HG02759 (cell line): ENCODE data around the gene METTL4.

ENCODE experiments used
- ATAC-seq: cut with Tn5 transposase; IDR thresholded peaks from one replicate; pipeline ENCODE4 v1.9.1; 2021; ENCODE audit warnings: mild to moderate bottlenecking, moderate library complexity; ENCODE audit not compliant: unreplicated experiment

METTL4 gene

DNA sequence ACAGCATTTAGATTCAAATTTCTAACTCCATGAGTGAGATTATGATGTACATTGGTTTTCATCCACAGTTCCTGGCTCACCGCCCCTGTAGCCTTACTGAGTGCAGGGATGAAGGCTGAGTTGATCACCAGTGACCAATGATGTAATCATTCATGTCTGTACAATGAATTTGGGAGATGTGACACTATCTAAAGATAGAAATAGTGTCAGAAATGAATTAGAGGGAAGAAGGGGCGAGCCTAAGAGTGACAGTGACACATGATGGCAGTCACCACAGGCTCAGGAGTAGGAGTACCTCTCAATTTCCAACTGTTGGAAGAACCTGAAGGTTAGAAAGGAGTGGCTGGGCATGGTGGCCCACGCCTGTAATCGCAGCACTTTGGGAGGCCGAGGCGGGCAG is 3.2 kb downstream of the METTL4 start:
- ATAC-seq, result no peak

DNA sequence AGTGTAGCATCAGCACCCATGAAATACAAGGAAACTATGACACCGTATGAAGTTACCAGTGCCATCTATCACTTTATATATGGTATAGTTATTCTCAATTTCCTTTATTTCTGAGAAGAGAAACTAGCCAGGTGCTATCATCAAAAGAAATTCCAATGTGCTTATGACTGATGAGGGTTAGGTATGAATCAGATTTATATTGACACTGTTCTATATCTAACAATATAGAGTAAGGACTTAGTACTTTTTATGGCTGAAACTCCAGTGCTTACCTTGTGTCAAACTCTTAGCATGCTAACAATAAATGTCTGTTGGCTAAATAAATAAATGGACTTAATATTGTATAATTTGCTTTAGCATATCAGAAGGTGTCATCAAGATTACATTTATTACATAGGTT is 6.9 kb downstream of the METTL4 start:
- ATAC-seq, result no peak

DNA sequence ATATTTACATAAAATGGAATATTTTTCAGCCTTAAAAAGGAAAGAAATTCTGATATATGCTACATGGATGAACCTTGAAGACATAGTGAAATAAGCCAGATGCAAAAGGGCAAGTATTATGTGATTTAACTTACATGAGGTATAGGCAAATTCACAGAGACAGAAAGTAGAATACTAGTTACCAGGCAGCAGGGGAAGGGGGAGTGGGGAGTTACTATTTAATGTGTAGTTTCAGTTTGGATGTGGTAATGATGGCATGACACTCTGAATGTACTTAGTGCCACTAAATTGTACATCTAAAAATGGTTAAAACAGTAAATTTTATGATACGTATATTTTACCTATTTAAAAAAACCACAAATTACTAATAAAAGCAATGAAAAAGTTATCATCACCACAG is 12.1 kb downstream of the METTL4 start:
- no peak for ATAC-seq

DNA sequence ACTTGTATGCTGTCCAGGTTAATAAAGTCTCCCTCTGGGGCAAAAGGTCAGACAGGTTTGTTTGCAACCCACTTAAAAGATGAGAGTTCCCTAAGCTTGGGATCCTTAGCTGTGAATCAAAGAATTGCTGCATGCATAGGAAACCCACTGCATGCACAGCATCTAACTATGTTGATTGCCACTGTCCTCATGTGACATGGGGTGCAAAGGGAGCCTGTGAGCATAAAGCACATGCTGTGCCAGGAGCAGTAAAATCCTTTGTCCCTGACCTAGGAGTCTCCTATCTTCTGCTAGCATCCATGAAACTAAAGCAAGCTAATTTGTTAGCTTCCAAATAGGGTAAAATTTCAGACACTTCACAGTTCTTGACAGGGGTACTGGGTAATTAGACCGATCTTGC is 13.8 kb downstream of the METTL4 start:
- no peak for ATAC-seq

DNA sequence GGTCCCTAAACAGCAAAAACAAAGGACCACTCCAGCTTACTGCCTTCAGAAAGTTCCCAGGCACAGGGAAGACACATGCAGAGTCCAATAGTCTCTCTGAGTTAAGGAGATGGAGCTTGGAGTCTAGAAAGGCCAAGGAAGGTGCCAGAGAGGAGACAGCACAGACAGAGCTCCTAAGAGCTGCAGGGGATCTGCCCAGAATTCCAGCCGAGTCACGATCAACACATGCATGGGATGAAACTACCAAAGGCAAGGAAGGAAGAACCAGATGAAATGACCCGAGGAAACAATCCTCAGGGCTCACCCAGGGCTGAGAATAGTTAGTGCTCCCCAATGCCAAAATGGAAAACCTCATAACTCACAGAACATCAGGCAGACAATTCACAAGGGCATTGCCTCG is 15.4 kb downstream of the METTL4 start:
- no peak for ATAC-seq

DNA sequence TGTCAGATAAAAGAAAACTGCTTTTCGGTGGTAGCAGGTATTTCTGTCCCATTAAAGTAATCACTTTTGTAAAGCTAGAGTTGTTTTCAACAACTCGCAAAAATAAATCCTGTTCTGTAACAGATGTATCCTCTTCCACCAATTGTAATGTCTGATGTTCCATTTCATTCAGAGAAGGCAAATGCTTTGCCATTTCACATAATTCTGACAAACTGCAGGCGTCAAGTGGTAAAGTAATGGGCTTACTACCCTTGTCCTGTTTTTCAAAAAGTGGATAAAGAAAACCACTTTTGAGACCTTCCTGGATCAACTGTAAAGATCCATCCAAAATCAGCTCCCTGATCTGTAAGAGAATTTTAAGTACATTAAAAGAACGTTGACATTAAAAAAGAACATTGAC is 16.6 kb downstream of the METTL4 start:
- ATAC-seq, result no peak

DNA sequence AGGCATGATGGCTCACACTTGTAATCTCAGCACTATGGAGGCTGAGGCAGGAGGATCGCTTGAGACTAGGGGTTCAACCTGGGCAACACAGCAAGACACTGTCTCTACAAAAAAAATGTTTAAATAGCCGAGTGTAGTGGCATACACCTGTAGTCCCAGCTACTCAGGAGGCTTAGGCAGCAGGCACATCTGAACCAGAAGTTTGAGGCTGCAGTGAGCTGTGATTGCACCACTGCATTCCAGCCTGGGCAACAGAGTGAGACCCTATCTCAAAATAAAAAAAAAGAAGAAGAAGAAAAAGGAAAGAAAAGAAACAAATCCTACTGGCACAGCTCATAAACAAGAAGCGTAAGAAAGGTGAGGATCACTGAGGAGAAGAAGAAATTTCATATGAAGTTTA is 19.9 kb downstream of the METTL4 start:
- no peak for ATAC-seq

DNA sequence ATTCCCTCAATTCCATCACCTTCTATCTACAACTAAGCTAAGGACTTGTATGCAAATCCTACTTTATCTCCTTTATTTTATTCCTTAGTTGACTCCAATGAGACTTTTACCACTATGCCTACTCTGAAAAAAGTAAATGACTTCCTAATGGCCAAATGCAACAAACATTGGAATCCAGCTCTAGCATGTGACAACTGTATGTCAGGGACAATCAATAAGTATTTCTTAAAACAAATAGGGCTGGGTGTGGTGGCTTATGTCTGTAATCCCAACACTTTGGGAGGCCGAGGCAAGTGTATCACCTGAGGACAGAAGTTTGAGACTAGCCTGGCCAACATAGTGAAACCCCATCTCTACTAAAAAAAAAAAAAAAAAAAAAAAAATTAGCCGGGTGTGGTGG is 21.8 kb downstream of the METTL4 start:
- no peak for ATAC-seq

DNA sequence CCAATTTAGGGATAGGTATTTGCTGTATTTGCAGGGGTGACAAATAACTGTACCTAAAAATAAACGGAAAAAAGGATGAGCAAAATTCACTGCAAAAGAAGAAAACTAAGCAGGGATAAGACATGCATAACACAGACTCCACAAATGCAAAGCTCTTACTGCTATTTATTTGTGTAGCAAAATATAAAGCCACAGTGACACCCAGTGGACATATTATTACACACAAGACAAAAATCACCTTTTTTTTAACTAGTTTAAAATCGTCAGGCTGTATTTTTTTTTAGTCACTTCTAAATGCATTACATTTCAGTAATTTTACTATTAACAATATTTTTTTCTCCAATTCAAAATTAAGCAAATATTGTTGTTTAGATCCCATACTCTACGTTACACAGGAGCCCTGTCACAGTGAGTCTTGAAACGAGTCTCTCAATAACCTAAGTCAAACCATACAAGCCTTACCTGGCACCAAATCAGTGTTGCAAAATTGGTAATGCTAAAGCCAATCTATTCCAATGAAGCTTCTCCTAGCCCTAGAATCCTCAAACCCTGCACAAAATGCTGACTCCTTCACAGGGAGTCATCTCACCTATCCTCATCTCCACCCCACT is 23.7 kb downstream of the METTL4 start:
- ATAC-seq, result peak; percentile 62

DNA sequence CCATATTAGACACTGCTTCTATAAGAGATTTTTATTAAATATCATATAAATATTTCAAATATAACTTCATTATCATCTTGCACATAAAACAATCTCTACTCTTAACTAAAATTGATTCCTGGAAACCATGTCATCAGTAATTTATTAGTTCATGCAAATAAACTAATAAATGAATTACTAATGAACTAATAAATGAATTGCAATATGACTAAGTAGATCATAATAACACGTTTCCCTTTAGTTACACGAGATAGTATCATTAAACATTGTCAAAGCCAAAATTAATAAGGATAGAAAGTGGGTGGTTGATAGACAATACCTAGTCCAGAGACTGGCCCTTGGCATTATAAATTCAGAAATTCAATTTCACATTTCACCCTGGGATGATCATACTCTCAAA is 26.1 kb downstream of the METTL4 start:
- ATAC-seq, result no peak

DNA sequence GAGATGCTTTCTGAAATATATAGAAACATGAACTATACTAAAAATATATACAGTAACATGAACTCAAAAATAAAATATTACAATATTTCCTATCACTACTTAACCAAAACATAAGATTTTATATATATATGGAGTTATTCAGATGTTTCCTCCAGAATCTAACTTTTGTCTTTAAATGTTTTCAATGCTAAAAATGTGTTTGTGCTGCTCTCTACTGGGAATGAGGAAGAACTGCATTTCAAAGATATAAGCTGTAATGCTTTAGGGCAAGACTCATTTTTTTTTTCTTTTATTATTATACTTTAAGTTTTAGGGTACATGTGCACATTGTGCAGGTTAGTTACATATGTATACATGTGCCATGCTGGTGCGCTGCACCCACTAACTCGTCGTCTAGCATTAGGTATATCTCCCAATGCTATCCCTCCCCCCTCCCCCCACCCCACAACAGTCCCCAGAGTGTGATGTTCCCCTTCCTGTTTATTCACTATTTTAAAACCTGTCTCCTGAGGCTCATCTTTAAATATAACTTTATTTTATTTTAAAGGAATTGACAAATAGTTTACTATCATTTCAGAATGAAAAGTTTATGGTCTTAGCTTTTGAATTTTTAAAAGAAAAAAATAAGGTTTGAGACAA is 29.3 kb downstream of the METTL4 start:
- peak; percentile 57 for ATAC-seq

DNA sequence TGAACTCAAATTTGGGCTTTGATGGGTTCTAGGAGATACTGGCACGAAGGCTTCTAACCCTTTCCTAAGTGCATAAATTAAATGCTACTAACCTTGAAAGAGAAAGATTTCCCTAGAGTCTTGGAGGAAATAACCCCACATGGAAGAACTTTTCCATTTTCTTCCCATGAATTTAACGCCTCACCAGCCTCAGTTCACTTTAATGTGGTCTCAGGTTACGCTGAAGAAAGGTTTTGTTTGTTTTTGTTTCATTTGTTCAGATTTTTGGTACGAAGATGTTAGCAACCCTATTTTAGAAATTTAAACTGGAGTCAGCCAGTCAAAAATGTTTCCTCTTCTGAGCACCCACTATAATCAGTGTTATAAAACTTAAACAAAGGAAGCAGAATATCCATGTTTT is 30.7 kb downstream of the METTL4 start:
- ATAC-seq, result no peak

DNA sequence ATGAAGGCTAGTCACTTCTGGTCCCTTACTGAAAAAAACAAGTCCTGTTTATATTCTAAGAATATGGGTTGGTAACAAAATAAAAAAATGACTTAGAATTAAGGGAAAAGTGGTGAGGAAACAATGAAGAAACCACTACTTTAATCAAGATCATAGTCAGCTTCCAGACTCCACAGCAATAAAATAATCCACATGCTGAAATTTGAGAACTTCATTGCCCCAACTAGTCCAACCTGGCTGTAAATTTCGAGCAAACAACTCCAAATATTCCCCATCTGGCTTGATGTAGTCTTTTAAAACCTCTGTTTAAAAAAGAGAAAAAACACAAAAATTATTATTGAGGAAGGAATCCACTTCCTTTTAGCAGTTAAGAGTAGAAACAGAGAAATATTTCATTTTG is 32.5 kb downstream of the METTL4 start:
- ATAC-seq, result no peak

DNA sequence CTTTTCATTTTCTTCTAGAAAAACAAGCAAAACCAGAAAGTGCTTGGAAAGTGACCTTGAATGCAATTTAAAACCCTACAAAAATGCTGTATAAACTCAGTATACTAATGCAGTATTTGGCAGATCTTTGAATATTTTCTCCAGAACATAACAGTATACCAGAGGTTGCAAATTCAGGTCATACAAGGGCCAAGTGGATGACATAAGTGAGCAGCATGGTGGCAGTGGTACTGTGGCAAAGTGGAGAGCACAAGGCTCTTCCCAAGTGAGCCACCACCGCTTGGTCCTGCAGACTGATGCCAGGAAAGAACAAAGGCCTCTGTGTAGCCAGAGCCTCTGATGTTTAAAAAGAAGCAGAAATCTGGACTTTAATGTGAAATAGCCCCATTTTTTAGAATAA is 33.1 kb downstream of the METTL4 start:
- no peak for ATAC-seq

DNA sequence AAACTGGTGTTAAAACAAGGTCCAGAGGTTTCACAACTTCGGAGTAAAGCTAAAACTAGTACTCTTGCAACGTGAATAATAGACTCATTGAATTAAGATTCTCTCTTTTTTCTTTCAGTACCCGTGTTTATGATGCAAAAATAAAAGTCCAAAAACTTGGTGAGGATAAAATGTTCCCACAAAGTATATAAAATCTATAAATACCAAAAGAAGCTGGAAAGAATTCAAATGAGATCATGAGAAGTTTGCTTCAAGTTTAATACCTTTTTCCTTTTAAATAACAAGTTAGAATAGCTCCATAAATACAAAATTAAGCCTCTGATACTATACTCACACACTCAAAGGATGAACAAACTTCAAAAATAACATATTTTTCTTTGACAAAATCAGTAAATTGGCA is 34.0 kb downstream of the METTL4 start:
- ATAC-seq, result no peak

DNA sequence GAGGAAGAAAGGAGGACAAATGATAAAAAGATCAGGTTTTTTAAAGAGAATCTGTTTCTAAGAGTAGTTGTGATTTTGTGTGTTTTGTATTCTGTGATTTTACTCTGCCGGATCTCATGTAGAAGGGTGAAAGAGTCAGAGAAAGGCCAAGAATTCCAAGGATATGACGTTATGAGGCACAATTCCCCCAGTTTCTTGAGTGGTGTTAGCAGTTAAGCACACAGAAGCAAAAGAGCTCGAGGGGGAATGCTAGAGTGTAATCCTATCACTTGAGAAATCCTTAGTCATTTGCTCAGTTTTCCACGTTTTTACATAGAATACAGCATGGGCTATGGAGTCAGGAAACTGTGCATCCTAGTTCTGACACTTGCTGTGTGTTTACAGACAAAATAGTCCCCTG is 34.8 kb downstream of the METTL4 start:
- ATAC-seq, result no peak

DNA sequence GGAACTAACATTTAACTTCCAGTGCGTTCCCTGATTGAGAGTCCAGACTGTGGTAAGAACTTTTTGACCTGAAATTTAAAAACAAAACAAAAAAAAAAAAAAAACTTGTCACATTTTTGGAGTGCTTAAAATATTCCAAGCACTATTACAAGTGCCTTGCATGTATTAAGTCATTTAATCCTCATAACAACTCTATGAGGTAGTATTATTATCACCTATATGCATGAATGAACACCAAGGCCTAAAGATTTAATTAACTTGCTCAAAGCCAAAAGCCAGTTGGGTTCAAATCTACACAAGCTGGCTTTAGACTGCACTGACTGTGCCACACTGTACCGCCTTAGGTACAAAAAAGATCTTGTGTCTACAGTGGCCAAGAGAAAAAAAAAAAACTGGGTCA is 35.2 kb downstream of the METTL4 start:
- ATAC-seq, result no peak

DNA sequence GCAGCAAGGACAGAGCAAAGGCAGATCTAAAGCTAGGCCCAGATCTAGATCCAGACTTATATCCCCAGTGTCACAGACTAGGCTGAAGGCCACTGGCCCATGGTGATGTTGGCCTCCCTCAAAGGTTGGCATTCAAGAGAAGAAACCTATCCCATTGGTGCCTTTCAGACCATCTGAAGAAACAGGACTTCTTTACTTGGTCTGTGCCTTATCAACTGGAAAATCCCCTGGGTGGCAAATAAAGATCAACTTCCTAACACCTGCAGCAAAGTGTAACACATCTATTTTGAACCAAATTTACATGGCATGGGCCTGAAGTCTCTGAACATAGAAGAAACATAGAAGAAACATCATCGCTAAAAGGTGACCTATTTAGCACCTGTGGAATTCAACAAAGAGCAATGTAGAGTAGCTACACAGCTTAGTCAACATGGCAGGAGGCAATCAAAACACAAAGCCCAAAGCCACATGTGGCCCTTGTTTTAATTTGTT is 35.8 kb downstream of the METTL4 start:
- peak; percentile 46 for ATAC-seq

DNA sequence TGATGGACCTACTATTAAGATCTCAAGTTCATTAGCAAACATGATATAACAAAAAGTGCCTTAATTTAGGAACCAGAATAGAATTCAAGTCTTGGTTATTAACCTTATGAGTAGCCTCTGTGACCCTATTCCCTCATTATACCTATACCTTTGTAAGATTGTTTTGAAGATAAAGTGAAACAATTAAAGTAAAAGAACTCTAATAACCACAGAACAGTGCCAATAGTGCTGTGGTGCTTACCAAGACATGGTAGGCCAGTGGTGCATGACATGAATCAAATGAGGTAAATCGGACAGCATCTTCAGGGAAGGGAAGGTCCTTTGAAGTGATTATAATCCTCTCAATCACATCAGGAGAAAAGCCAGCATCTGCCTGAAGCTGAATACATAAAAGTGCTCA is 36.4 kb downstream of the METTL4 start:
- peak; percentile 65 for ATAC-seq

DNA sequence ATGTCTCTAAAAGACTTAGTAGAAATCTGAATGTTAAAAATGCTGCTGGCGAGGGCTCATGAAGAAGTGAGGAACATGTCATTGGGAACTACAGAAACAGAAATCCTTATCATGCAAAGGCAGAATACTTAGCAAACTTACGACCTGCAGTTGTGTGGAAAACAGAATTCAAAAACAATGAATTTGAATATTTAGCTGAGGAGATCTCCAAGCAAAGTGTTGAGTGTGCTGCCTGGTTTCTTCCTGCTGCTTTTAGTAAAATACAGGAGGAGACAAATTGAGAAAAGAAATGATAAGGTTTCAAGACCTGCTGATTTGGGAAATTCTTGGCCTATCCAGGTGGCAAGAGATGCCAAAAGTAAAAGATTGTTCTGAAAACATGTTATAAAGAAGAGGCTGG is 38.5 kb downstream of the METTL4 start:
- no peak for ATAC-seq

DNA sequence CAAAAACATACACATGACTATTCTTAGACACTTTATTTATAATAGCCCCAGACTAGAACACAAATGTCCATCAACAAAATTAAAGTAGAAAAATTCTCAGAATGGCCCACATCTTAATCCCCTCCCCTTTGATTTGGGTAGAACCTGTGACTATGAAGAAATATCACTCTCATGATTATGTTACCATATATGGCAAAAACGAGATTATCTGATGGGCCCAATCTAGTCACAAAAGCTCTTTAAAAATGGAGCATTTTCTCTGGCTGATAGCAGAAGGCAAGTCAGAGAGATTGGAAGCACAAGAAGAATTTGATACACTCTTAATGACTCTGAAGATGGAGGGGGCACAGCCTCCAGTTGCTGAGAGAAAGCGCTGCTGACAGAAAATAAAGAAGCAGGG is 39.6 kb downstream of the METTL4 start:
- no peak for ATAC-seq

DNA sequence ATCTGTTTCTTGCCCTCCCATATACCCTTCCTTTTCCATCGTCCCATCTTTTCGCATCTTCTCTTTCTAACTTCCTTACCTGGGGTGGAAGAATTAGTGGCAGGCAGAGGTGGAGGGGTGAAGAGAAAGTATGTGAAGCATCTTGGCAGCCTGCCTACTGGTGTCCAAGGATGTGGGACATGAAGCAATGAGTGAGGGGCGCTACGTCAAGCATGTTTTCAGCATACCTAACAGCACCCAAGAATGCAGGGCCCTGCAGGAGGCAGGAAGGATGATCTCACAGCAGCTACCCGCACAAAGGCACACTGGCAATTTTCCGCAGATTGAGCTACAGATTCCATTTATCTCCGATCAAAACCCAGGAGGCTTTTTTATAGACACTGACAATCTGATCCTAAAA is 42.2 kb downstream of the METTL4 start:
- no peak for ATAC-seq

DNA sequence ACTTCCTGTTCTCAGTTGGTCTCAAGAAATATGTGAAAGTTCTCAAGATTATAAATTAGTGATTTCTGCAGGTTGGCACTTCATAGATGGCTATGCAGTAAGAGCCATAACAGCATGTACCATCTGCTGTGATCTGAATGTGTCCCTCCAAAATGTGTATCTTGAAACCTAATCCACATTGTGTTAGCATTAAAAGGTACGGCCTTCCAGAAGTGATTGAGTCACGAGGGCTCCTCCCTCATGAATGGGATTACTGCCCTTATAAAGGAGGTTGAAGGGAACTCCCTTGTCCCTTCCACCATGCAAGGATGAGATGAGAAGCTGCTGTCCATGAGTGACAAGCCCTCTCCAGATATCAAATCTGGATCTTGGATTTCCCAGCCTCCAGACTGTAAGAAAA is 45.0 kb downstream of the METTL4 start:
- no peak for ATAC-seq
